GM19035 (cell line): ENCODE results near the gene CFAP53.
"Not testable (repeated sequence)": the region's sequence is repeated elsewhere in the genome, so short reads cannot be mapped to it uniquely, and the experiment has no call there.

Source experiments
- ATAC-seq: cut with Tn5 transposase; IDR thresholded peaks from one replicate; pipeline ENCODE4 v1.9.1; 2021; ENCODE audit not compliant: unreplicated experiment

Gene CFAP53

GRCh38 chr18:50273203-50274043 is 7.1 kb upstream of the CFAP53 start:
- no peak for ATAC-seq

GRCh38 chr18:50272568-50272967 is 6.3 kb upstream of the CFAP53 start:
- no peak for ATAC-seq

GRCh38 chr18:50268022-50268747 is 1.9 kb upstream of the CFAP53 start:
- peak; percentile 76 for ATAC-seq

- no peak for ATAC-seq
These were observed 3.3 kb downstream of the CFAP53 start for GRCh38 chr18:50262977-50263376.

- ATAC-seq = no peak
These were observed 15.4 kb downstream of the CFAP53 start for GRCh38 chr18:50250935-50251334.

GRCh38 chr18:50249576-50249975 is 16.7 kb downstream of the CFAP53 start:
- ATAC-seq = no peak

- ATAC-seq = no peak
These were observed 18.7 kb downstream of the CFAP53 start for GRCh38 chr18:50247561-50247960.

- not testable (repeated sequence) for ATAC-seq
These were observed 24.5 kb downstream of the CFAP53 start for GRCh38 chr18:50241768-50242167.

- no peak for ATAC-seq
These were observed 26.2 kb downstream of the CFAP53 start for GRCh38 chr18:50240080-50240563.

- ATAC-seq = no peak
These were observed 33.9 kb downstream of the CFAP53 start for GRCh38 chr18:50232419-50232818.

GRCh38 chr18:50231621-50232020 is 34.7 kb downstream of the CFAP53 start:
- ATAC-seq = no peak

- not testable (repeated sequence) for ATAC-seq
These were observed 46.0 kb downstream of the CFAP53 start for GRCh38 chr18:50220249-50220648.

GRCh38 chr18:50218432-50219197 is 47.7 kb downstream of the CFAP53 start:
- peak; percentile 81 for ATAC-seq

GRCh38 chr18:50209311-50209710 is 57.0 kb downstream of the CFAP53 start:
- no peak for ATAC-seq

GRCh38 chr18:50207722-50208121 is 58.6 kb downstream of the CFAP53 start:
- no peak for ATAC-seq

- ATAC-seq = no peak
These were observed 62.3 kb downstream of the CFAP53 start for GRCh38 chr18:50203801-50204604.

GRCh38 chr18:50201476-50202018 is 64.7 kb downstream of the CFAP53 start:
- no peak for ATAC-seq

- no peak for ATAC-seq
These were observed 66.4 kb downstream of the CFAP53 start for GRCh38 chr18:50199921-50200320.

- no peak for ATAC-seq
These were observed 66.9 kb downstream of the CFAP53 start for GRCh38 chr18:50199346-50199855.

- ATAC-seq = no peak
These were observed 70.0 kb downstream of the CFAP53 start for GRCh38 chr18:50196261-50196660.
